Osteoblast (primary cell): ENCODE data around the gene SLC24A4. TPM values are rescaled to one million over a fixed set of nuclear protein-coding genes. Genes with fewer than 3 reads are reported as not detected.

Experiments used
- DNase-seq: peaks from one replicate; pipeline ENCODE4 v3.0.0; 2011; ENCODE audit warnings: low spot score, mixed read lengths; ENCODE audit not compliant: insufficient read length; ENCODE audit errors: missing footprints
- H2AFZ ChIP-seq: 2 replicates; pipeline ENCODE4 v1.6.0; 2011; ENCODE audit warnings: mild to moderate bottlenecking, low read length
- H3K27ac ChIP-seq: 2 replicates; pipeline ENCODE4 v1.5.1; 2011; ENCODE audit warnings: mild to moderate bottlenecking, low read depth, low read length, moderate library complexity
- H3K27me3 ChIP-seq: 2 replicates; pipeline ENCODE4 v1.6.0; 2012; ENCODE audit warnings: mild to moderate bottlenecking, control low read depth, inconsistent platforms, low read length, moderate library complexity; ENCODE audit not compliant: insufficient read depth
- H3K36me3 ChIP-seq: 2 replicates; pipeline ENCODE4 v1.5.1; 2011; ENCODE audit warnings: mild to moderate bottlenecking, low read length, control low read depth, moderate library complexity; ENCODE audit not compliant: insufficient read depth
- H3K4me1 ChIP-seq: 2 replicates; pipeline ENCODE4 v1.5.1; 2011; ENCODE audit warnings: mild to moderate bottlenecking, low read length, control low read depth, moderate library complexity; ENCODE audit not compliant: insufficient read depth
- H3K4me2 ChIP-seq: 2 replicates; pipeline ENCODE4 v1.6.0; 2011; ENCODE audit warnings: mild to moderate bottlenecking, low read length; ENCODE audit not compliant: insufficient read depth
- H3K4me3 ChIP-seq: fragments of 200-600 bp; sonication (generic); 3 replicates; pipeline ENCODE4 v1.5.1; 2012; ENCODE audit warnings: mild to moderate bottlenecking, low read length, inconsistent platforms; ENCODE audit not compliant: insufficient read depth
- H3K79me2 ChIP-seq: 2 replicates; pipeline ENCODE4 v1.6.0; 2012; ENCODE audit warnings: mild to moderate bottlenecking, low read length, control low read depth, inconsistent platforms; ENCODE audit not compliant: insufficient read depth
- H3K9me3 ChIP-seq: 2 replicates; pipeline ENCODE4 v1.5.1; 2011; ENCODE audit warnings: low read depth, low read length, control low read depth
- H4K20me1 ChIP-seq: 2 replicates; pipeline ENCODE4 v1.6.0; 2012; ENCODE audit warnings: mild to moderate bottlenecking, low read length, control low read depth; ENCODE audit not compliant: insufficient read depth
- CTCF ChIP-seq: IDR thresholded peaks from 2 replicates; pipeline ENCODE4 v1.5.1; 2011; ENCODE audit warnings: mild to moderate bottlenecking, low read depth, low read length, moderate library complexity; ENCODE audit errors: extremely low read depth
- total RNA-seq: library from RNA; depleted of rRNA; stranded (reverse); fragments of >200 nt; gene quantifications from 2 replicates; pipeline ENCODE4 v1.2.3, GENCODE V29; 2012

Gene SLC24A4
- total RNA-seq, 1 donor, result under 0.01 TPM

GRCh38 chr14:92462568-92462967 is 139.6 kb downstream of the SLC24A4 start:
- Histone ChIP-seq H3K27ac (no peak overlapping the region), H3K79me2 (no peaks in the 10 kb centered on the region), H3K36me3 (no peaks in the 10 kb centered on the region)

GRCh38 chr14:92463141-92463540 is 140.2 kb downstream of the SLC24A4 start:
- Histone ChIP-seq H3K36me3 (no peaks in the 10 kb centered on the region), H3K27ac (no peak overlapping the region), H2AFZ (no peak overlapping the region), H3K4me3 (no peak overlapping the region), H3K4me2 (no peak overlapping the region), H3K4me1 (peaks cover 4% of the 10 kb centered on the region), H4K20me1 (no peaks in the 10 kb centered on the region), H3K9me3 (no peaks in the 10 kb centered on the region), H3K79me2 (no peaks in the 10 kb centered on the region), H3K27me3 (no peaks in the 10 kb centered on the region)
- no peak for DNase-seq
- no peak for TF ChIP-seq CTCF

More at GRCh38 chr14:92462568-92462967, 139.6 kb downstream of the SLC24A4 start:
- Histone ChIP-seq H3K9me3 (no peaks in the 10 kb centered on the region), H4K20me1 (no peaks in the 10 kb centered on the region), H3K4me1 (peaks cover 4% of the 10 kb centered on the region), H3K4me2 (no peak overlapping the region), H3K4me3 (no peak overlapping the region), H2AFZ (no peak overlapping the region), H3K27me3 (no peaks in the 10 kb centered on the region)
- DNase-seq, result no peak
- TF ChIP-seq CTCF, result no peak

- H3K79me2 ChIP-seq, result no peaks in the 10 kb centered on the region
- H4K20me1 ChIP-seq, result no peaks in the 10 kb centered on the region
- H3K4me1 ChIP-seq, result peaks cover 4% of the 10 kb centered on the region
- no peak overlapping the region for H3K4me2 ChIP-seq
- no peak for TF ChIP-seq CTCF
- no peak overlapping the region for H3K27ac ChIP-seq
- no peaks in the 10 kb centered on the region for H3K9me3 ChIP-seq
- no peak overlapping the region for H3K4me3 ChIP-seq
- H2AFZ ChIP-seq, result no peak overlapping the region
- no peaks in the 10 kb centered on the region for H3K27me3 ChIP-seq
- no peak for DNase-seq
- H3K36me3 ChIP-seq, result no peaks in the 10 kb centered on the region
These were observed 141.2 kb downstream of the SLC24A4 start for GRCh38 chr14:92464156-92464555.

GRCh38 chr14:92464716-92465115 is 141.8 kb downstream of the SLC24A4 start:
- Histone ChIP-seq H3K4me2 (no peak overlapping the region), H3K9me3 (no peaks in the 10 kb centered on the region), H3K27me3 (no peaks in the 10 kb centered on the region), H3K4me1 (peaks cover 4% of the 10 kb centered on the region), H2AFZ (no peak overlapping the region), H3K27ac (no peak overlapping the region), H3K4me3 (no peak overlapping the region), H4K20me1 (no peaks in the 10 kb centered on the region), H3K79me2 (no peaks in the 10 kb centered on the region), H3K36me3 (no peaks in the 10 kb centered on the region)
- DNase-seq, result no peak
- no peak for TF ChIP-seq CTCF
